Hepatocyte (in vitro differentiated cells): Measurements from ENCODE around the gene PLEKHD1.

Source experiments
- CTCF ChIP-seq: fragments of 200-600 bp; sonication (generic); IDR thresholded peaks from 2 replicates; pipeline ENCODE4 v1.5.1; 2016; ENCODE audit warnings: antibody characterized with exemption, mild to moderate bottlenecking; ENCODE audit not compliant: poor library complexity
- EZH2 ChIP-seq: fragments of 200-600 bp; sonication (generic); IDR thresholded peaks from 2 replicates; pipeline ENCODE4 v1.6.1; 2016; ENCODE audit warnings: antibody characterized with exemption, mild to moderate bottlenecking, borderline replicate concordance

- TF ChIP-seq CTCF: no peak
- no peak for TF ChIP-seq EZH2
Observed at GRCh38 chr14:69458350-69458749, 26.2 kb upstream of the PLEKHD1 start.
